Bone marrow (tissue), 2 donors: ENCODE results near the gene S100B.
A peak's percentile ranks its signal among the peaks of the same experiment; 100 is the strongest.
"Not testable (repeated sequence)": the region's sequence is repeated elsewhere in the genome, so short reads cannot be mapped to it uniquely, and the experiment has no call there.

Experiments
- DNase-seq, 2 donors: peaks; one replicate each; lab custom pipeline; 2025; lab: John Stamatoyannopoulos, UW

S100B gene

DNA sequence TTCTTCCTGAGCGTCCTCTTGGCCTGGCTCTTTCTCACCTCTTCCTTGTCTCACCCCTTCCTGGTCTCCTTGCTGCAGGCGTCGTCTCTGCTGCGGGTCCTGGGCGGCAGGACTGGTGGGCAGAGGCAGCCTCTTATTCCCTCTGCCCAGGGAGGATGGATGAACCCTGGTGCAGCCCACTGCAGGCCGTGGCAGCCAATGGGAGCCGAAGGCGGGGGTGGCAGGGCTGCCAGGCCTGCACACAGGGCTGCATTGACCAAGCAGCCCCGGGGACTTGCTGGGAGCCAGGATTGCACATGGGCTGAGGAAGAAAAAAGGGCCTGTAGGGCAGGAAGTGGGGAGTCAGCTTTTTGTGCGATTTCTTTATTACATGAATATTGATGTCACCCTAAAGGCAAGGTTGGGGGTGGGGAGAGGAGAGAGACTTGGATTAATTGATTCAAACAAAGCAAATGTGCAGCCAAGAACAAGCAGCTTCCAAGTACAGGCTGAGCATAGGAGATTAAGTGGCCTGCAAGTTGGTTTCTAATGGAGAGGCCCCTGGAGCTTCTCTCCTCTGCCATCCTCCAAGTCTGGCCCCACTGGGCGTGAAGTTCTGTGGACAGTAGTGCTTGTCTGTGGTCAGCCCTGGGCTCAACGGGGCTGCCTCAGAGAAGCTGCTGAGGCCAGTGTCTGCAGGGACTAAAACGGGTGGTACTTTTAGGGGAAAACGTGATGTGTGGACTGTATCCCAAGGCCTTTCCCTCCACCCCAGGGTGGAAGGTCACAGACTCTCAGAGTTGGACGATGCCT, at the start of gene S100B:
TSS of gene S100B (minus strand) at position 108 of the 792 bp plus-strand sequence. CDS start 2,667 bp downstream, outside the sequence.
- DNase-seq = no peak

DNA sequence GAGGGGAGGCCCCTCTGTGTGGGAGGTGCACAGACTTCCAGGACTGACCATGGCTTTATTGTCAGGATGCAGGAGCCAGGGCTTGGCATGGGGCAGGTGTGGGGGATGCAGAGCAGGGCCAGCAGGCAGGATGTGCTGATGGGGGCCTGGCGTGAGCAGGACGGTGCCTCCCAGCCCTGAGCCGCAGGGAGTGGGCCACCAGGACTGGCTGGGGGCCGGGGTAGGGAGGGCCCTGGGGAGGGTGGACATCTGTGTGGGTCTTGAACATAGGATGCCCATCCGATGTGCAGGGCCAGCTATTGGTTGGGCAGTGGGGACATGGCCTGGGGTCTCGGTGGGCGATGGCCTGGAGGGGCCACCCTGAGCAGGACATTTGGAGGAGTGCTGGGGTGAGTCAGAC, 46.2 kb upstream of the S100B start:
- DNase-seq = no peak

DNA sequence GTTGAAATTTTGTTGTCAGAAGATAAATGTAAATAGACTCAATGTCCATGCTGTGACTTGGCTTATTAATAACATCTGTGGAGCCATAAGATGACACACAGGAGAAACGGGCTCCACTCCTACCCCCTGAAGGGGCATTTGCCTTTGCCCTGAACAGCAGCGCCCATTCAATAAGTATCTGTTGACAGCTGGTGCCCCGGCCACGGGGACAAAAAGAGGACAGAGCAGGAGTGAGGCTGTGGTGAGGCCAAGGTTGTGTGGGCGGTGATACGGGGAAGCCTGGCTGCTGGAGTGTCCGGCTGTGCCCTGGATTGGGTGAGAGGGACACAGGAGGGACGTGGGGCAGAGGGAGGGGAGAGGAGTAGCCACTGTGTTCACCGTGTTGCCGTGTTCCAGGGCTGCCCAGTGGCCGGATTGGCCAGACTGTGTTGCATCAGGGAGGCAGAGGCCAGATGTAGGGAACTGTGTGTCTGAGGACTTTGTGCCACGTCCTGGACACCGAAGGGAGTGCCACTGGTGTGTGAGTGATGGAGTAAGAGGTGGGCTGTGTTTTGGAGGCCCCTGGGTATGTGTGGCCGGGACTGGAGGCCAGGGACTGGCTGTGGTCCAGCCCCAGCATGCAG, 45.7 kb upstream of the S100B start:
- no peak for DNase-seq

DNA sequence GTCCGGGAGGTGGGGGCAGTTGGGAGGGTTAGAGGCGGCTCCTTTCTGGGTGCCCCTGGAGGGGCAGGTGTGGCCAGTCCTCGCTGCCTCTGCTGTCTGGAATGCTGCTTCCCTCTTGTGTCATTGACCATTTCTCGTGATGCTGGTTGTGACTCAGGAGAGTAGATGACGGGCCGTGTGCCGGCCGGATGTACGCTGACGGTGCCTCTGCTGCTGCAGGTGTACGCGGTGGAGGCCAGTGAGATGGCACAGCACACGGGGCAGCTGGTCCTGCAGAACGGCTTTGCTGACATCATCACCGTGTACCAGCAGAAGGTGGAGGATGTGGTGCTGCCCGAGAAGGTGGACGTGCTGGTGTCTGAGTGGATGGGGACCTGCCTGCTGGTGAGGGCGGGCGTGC, 44.5 kb upstream of the S100B start:
- no peak for DNase-seq

DNA sequence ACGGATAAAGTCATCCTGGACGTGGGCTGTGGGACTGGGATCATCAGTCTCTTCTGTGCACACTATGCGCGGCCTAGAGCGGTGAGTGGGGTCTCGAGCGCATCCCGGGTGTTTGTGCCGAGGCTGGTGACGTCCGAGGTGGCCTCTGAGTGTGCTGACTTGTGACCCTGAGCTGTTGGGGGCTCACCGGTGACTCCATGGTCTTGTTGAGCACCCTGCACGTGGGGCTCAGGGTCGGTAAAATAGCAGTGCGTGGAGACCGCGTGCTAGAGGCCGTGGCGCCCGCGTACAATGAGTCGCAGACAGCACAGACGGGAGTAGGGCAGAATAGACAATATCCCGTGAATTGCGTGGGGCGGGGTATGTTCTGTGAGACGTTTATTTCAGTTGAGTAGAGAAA, 43.7 kb upstream of the S100B start:
- DNase-seq = no peak

DNA sequence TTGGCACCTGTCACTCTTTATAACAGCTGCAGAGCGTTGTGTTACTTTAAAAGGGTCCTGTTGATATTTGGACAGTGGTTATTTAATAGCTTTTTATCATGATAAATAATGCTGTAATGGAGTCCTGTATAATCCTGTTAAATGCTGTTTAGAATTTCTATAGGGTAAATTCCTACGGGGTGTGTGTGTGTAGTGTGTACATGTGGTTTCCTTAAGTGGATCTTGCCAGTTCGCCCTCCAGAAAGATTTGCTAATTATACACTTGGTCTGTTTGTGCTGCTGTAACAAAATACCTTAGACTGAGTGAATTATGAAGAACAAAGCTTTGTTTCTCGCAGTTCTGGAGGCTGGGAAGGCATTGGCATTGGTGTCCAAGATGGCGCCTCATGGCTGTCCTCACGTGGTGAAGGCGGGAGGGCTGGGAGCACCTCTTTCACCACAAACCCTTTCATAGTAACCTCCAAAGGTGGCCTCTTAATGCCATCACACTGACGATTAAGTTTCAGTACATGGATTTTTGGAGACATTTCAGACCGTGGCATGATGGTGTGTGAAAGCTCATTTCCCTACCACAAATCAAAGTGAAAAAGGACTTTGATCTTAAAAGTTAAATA, 41.8 kb upstream of the S100B start:
- no peak for DNase-seq

DNA sequence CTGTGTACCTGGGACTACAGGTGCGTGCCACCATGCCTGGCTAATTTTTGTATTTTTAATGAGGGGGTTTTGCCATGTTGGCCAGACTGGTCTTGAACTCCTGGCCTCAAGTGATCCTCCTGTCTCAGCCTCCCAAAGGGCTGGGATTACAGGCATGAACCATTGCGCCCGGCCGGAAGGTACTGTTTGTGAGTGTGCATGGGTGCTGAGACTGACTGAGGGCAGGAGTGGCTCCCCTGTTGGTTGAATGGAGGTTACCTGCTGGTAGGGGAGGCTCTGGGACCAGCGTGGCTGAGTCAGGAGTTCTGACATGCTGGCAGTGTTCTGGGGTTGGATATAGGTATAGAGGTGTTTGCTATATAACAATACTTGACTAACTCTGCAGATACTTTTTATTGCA, 41.0 kb upstream of the S100B start:
- DNase-seq = no peak

DNA sequence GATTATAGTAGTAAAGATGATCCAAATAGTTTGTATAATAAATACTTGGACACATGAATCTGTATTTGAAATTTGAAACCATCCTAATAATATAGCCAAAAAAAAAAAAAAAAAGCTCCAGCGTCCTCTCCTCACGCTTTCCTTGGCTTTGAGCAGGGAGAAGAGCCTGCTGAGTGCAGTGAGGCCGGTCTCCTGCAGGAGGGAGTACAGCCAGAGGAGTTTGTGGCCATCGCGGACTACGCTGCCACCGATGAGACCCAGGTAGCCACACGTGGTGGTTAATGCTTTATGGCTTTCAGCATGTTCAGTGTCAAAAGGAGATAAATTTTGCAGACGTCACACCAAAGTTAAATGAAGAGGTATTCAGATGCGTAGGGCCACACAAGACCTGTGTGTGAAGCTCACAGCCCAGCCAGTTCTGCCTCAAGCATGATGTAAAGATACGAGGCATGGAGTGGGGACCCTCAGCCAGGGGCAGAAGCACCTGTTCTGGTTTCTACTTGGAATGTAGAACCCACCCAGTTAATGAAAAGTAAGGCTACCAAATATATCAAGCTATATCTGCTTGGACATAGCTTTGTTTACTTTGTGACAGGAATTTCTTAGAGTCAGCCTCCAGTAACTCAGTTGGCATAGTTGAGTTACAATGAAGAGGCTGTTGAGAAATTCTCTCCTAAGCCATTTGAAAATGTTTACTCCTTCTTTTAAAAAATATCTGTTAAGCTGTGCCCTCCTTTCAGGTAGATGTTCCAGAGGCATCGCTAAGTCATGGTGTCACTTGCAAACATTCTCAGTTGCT, 38.7 kb upstream of the S100B start:
- DNase-seq = no peak

DNA sequence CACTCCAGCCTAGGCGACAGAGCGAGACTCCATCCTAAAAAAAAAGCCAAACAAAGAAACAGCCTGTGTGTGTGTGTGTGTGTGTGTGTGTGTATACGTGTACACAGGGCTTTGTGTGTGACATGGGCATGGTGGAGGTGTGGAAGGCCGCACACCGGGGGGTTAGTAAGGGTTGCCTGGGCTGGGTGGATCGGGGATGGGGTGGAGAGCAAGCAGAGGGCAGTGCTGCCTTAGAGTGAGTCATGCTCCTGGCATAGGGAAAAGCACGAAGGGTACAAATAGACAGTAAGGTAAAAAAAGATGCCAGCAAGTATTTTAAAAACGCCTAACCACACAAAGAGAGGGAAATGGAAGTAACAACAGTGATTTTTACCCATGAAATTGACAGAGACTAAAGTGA, 36.8 kb upstream of the S100B start:
- DNase-seq = no peak

DNA sequence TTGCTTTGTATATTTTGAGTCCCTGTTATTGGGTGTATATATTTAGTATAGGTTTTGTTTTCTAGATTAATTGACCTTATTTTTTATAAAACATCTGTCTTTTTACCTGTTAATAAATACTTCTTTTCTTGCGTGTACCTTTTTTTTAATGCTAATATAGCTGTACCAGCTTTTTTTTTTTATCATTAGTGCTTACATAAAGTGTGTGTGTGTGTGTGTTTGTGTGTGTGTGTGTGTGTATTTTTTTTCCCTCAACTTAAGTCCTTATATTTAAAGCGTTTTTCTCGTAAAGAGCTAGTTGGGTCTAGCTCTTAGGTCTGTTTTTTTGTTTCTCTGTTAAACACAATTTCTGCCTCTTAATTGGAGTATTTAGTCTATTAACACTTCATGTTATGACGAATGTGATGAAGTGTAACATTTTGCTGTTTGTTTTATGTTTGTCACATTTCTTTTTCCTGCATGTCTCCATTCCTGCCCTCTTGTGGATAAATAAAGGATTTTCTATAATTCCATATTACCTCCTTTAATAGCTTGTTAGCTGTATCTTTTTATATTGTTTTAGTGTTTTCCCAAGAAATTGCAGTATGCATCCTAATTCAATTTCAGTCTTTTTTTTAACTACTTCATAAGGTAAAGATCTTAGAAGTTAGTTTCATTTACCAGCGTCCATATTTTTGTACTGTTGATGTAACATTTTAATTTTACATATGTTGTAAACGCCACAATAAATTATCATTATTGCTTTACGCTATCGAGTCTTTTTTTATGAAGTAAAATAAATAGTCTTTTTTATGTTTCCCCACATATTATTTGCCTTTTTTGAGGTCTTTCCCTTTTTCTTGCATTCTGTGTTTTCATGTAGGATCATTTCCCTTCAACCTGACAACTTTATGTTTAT, 34.9 kb upstream of the S100B start:
- peak in 1 of 2 donors; percentile 27 for DNase-seq

DNA sequence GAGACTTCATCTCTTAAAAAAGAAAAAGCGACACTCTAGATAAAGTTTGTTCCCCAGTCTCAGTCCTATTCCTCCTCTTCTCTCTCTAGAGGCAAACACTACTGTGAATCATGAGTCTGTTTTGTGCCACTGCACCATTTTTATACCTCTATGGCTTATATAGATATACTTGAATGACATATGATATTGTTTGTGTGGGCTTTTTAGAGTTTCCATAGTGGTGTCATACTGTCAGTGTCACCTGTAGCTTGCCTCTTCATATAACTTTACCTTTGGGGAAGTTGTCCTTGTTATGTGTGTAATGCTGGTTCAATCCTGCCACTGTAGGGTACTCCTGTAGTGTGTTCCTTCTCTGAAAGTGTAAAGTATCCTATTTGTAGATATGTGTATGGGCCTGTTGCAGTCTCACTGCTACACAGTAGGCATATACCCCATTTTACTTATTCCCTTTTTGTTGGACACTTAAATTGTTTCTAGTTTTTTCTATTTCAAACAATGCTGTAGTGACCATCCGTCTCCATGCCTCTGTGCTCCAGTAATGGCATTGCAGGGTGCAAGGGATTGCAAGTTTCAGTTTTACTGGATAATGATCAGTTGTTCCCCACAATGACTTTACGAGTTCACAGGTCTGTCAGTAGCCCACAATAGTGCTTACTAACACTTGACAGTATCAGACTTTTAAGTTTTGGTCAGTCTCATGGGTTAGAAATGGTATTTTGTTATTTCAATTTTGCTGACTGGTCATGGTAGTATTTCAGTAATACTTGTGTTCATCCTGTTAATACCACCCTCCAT, 33.3 kb upstream of the S100B start:
- no peak for DNase-seq

DNA sequence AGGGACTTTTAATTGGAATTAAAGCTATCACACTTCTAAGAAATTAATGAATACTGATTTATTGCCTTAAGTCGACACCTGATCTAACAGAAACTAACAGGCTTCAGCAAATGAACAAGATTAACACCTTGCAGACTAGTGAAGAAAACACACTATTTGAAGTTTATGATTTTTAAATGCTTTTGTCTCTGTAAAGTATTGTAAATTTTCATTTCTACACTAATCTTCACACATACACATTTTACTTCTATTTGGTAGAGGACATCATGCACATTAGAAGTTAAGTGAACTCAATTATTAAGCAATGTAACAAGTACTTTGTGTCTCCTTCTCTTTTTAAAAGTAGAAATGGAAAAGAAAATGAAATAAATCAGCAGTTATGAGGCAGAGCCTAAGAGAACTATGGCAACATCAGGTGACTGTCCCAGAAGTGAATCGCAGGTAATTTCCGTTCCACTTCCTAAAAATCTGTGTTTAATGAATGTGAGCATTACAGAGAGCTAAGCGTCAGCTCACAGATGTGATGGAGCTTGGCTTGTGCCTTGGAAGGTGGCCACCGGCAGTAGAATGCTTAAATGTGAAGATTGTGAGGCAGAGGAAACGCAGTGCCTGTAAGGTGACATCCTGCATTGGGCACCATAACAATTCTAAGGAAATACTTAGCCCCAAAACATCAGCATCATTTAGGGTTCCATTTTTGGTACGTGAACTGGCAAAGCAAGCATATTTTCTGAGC, 31.8 kb upstream of the S100B start:
- DNase-seq = no peak

DNA sequence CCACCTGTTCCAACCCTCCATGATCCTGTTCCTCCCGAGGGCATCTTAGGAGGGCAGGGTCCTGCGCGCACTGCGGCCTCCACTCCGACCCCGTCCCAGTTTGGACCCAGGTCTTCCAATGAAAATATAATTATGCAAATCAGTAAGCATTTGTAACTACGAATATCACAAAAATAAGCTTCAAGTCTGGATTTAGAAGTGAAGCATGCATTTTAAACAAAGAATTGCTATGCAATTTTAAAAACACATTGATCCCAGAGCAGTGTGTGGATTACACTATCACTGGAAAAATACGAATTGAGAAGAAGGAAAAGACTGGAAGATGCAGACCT, 31.3 kb upstream of the S100B start:
- DNase-seq = no peak

DNA sequence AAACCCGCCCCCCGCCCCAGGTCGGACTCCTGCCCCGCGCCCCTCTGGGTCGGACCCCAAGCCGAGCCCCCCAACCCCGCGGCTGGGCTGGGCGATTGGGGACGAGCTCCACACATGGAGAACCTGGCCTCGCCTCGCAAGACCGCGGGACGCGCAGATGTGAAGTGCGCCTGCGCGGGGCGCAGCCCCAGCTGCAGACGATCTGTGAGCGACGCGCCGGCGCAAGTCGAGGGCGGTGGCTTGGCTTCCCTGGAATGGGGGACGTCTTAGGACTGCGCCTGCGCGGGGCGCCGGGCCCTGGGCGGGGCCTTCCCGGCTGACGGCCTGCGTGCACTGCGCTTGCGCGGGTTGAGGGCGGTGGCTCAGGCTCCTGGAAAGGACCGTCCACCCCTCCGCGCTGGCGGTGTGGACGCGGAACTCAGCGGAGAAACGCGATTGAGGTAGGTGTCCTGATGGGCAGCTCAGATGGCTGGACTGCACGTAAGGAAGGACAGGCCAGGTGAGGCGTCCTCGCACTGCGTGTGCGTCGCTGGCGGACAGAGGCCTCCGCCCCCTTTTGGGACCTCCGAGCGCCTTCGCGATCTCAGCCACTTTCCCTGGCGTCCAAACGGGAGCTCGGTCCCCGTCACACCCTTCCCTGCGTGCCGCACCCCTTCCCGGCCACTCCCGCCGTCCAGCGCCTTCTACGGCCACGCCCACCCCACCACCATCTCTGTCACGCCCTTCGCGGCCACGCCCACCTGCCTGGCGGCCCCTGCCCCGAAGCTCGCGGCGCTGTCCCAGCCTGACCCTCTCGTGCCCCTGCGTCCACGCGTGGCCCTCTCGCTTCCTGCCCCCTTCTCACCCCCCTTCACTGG, 30.7 kb upstream of the S100B start, which contains the start of gene PRMT2:
TSS of gene PRMT2 (plus strand) at position 351 of the 857 bp plus-strand sequence. CDS start 1,278 bp downstream, outside the sequence.
- peak; percentile 91 to 95 for DNase-seq

DNA sequence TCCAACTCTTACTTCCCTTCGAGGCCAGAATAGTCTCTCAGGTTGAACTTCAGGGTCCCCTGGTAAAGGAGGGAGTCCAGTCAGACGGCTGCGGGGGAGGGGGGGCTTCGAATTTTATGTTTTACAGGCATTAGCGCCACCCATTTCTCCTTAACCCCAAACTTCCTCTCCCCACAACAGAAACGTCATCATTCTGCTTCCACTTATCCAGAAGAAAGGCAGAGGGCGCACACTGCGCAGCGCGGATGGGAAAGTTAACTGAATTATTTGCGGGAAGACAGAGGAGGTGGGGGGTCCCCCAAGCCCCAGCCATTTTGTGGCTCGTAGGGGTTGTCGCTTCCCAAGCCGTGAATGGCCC, 30.1 kb upstream of the S100B start:
- DNase-seq = peak in 1 of 2 donors; percentile 96

DNA sequence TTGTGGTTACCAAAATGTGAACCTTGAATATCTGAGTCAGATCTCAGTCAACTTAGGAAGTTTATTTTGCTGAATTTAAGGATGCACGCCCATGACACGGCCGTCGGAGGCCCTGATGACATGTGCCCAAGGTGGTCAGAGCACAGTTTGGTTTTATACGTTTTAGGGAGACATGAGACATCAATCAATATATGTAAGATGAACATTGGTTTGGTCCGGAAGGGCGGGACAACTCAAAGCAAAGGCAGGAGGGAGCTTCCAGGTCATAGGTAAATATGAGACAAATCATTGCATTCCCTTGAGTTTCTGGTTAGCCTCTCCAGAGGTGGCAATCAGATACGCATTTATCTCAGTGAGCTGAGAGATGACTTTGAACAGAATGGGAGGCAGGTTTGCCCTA, 29.5 kb upstream of the S100B start:
- no peak for DNase-seq

DNA sequence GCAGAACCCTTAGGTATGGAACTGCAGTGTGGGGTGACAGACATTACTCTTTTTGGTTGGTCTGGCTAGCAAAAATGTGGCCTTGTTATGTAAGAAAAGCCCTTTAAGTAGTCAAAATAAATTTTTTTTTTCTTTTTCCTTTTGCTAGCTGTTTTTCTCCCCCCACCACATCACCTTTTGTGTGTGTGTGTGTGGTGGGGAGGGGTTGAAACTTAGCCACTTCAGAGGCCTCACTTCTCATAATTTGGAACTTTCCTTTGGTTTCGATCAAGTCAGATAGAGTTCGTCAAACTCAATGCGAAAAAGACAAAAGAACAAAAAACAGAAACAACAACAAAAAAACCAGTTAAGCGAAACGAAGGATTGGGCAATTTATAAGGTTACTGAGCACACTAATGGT, 28.7 kb upstream of the S100B start:
- no peak for DNase-seq

DNA sequence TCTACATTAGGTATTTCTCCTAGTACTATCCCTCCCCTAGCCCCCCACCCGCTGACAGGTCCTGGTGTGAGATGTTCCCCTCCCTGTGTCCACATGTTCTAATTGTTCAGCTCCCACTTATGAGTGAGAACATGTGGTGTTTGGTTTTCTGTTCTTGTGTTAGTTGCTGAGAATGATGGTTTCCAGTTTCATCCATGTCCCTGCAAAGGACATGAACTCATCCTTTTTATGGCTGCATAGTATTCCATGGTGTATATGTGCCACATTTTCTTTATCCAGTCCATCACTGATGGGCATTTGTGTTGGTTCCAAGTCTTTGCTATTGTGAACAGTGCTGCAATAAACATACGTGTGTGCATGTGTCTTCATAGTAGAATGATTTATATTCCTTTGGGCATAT, 26.0 kb upstream of the S100B start:
- not testable (repeated sequence) for DNase-seq

DNA sequence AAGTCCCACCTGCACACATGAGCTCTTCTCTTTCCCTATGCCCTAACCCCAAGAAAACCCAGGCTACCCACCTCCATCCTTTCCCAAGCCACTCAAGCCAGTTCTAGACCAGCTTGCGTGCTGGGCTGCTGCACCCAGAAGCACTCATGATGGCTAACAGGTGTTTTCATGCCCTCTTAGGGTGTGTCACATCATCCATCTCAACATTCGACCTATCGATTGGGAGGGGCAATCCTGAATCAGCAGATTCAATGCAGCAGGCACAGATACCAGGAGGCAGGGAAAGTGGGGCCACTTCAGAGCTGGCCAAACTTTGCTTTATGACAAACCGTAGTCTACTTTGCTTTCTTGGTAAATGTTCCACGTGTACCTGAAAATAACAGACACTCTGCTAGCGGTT, 24.0 kb upstream of the S100B start:
- no peak for DNase-seq
